HepG2 (cell line): Measurements from ENCODE around the gene TEKT5.
"Not testable (repeated sequence)": the region's sequence is repeated elsewhere in the genome, so short reads cannot be mapped to it uniquely, and the experiment has no call there.

Source experiments
- BRCA1 ChIP-seq: sonication (generic); formaldehyde crosslinking; IDR thresholded peaks from 2 replicates; pipeline ENCODE4 v1.4.0; 2020; ENCODE audit warnings: missing genetic modification reagents
- CENPT ChIP-seq: sonication (generic); formaldehyde crosslinking; IDR thresholded peaks from 2 replicates; pipeline ENCODE4 v1.8.0; 2022; ENCODE audit warnings: low read depth, mild to moderate bottlenecking, moderate library complexity, missing genetic modification reagents
- ONECUT2 ChIP-seq: sonication (generic); formaldehyde crosslinking; IDR thresholded peaks from 2 replicates; pipeline ENCODE4 v1.4.0; 2020; ENCODE audit warnings: missing genetic modification reagents
- ZMYM4 ChIP-seq: sonication (generic); formaldehyde crosslinking; IDR thresholded peaks from 2 replicates; pipeline ENCODE4 v1.8.1; 2023; ENCODE audit warnings: mild to moderate bottlenecking, missing genetic modification reagents
- ZNF274 ChIP-seq: sonication (generic); formaldehyde crosslinking; IDR thresholded peaks from 2 replicates; pipeline ENCODE4 v1.5.1; 2020; ENCODE audit warnings: mild to moderate bottlenecking, missing genetic modification reagents
- TF ChIP-seq, protein P1 (sequence below): fragments of 450-650 bp; IDR thresholded peaks from 2 replicates; pipeline ENCODE4 v1.6.1; 2016
- TF ChIP-seq, protein P2 (sequence below): sonication (generic); formaldehyde crosslinking; IDR thresholded peaks from 2 replicates; pipeline ENCODE4 v1.8.1; 2022; ENCODE audit warnings: mild to moderate bottlenecking, missing genetic modification reagents
- TF ChIP-seq, protein P3 (sequence below): sonication (generic); formaldehyde crosslinking; IDR thresholded peaks from one replicate; pipeline ENCODE4 v1.5.1; 2020; ENCODE audit warnings: mild to moderate bottlenecking, missing genetic modification reagents; ENCODE audit errors: not compliant biosample characterization
- TF ChIP-seq, protein P4 (sequence below): sonication (generic); formaldehyde crosslinking; IDR thresholded peaks from 2 replicates; pipeline ENCODE4 v1.5.0; 2020; ENCODE audit warnings: mild to moderate bottlenecking, missing genetic modification reagents, moderate library complexity

DNA sequence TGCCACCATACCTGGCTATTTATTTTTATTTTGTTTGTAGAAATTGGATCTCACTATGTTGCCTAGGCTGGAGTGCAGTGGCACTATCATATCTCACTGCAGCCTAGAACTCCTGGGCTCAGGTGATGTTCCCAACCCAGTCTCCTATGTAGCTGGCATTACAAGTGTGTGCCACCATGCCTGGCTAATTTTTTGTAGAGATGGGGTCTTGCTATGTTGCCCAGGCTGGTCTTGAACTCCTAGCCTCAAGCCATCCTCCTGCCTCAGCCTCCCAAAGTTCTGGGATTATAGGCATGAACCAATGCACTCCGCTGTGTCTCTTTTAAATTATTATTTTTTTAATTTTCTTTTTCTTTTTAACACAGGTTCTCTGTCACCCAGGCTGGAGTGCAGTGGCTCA is 45.6 kb downstream of the TEKT5 start:
- TF ChIP-seq, protein P1, sequence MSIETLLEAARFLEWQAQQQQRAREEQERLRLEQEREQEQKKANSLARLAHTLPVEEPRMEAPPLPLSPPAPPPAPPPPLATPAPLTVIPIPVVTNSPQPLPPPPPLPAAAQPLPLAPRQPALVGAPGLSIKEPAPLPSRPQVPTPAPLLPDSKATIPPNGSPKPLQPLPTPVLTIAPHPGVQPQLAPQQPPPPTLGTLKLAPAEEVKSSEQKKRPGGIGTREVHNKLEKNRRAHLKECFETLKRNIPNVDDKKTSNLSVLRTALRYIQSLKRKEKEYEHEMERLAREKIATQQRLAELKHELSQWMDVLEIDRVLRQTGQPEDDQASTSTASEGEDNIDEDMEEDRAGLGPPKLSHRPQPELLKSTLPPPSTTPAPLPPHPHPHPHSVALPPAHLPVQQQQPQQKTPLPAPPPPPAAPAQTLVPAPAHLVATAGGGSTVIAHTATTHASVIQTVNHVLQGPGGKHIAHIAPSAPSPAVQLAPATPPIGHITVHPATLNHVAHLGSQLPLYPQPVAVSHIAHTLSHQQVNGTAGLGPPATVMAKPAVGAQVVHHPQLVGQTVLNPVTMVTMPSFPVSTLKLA = not testable (repeated sequence)
- not testable (repeated sequence) for TF ChIP-seq BRCA1; CENPT (CRISPR knock-in tag); ZNF274 (CRISPR knock-in tag); ONECUT2 (CRISPR knock-in tag); ZMYM4 (CRISPR knock-in tag)
- TF ChIP-seq, protein P2, sequence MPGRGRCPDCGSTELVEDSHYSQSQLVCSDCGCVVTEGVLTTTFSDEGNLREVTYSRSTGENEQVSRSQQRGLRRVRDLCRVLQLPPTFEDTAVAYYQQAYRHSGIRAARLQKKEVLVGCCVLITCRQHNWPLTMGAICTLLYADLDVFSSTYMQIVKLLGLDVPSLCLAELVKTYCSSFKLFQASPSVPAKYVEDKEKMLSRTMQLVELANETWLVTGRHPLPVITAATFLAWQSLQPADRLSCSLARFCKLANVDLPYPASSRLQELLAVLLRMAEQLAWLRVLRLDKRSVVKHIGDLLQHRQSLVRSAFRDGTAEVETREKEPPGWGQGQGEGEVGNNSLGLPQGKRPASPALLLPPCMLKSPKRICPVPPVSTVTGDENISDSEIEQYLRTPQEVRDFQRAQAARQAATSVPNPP (CRISPR knock-in tag) = not testable (repeated sequence)
- TF ChIP-seq, protein P3, sequence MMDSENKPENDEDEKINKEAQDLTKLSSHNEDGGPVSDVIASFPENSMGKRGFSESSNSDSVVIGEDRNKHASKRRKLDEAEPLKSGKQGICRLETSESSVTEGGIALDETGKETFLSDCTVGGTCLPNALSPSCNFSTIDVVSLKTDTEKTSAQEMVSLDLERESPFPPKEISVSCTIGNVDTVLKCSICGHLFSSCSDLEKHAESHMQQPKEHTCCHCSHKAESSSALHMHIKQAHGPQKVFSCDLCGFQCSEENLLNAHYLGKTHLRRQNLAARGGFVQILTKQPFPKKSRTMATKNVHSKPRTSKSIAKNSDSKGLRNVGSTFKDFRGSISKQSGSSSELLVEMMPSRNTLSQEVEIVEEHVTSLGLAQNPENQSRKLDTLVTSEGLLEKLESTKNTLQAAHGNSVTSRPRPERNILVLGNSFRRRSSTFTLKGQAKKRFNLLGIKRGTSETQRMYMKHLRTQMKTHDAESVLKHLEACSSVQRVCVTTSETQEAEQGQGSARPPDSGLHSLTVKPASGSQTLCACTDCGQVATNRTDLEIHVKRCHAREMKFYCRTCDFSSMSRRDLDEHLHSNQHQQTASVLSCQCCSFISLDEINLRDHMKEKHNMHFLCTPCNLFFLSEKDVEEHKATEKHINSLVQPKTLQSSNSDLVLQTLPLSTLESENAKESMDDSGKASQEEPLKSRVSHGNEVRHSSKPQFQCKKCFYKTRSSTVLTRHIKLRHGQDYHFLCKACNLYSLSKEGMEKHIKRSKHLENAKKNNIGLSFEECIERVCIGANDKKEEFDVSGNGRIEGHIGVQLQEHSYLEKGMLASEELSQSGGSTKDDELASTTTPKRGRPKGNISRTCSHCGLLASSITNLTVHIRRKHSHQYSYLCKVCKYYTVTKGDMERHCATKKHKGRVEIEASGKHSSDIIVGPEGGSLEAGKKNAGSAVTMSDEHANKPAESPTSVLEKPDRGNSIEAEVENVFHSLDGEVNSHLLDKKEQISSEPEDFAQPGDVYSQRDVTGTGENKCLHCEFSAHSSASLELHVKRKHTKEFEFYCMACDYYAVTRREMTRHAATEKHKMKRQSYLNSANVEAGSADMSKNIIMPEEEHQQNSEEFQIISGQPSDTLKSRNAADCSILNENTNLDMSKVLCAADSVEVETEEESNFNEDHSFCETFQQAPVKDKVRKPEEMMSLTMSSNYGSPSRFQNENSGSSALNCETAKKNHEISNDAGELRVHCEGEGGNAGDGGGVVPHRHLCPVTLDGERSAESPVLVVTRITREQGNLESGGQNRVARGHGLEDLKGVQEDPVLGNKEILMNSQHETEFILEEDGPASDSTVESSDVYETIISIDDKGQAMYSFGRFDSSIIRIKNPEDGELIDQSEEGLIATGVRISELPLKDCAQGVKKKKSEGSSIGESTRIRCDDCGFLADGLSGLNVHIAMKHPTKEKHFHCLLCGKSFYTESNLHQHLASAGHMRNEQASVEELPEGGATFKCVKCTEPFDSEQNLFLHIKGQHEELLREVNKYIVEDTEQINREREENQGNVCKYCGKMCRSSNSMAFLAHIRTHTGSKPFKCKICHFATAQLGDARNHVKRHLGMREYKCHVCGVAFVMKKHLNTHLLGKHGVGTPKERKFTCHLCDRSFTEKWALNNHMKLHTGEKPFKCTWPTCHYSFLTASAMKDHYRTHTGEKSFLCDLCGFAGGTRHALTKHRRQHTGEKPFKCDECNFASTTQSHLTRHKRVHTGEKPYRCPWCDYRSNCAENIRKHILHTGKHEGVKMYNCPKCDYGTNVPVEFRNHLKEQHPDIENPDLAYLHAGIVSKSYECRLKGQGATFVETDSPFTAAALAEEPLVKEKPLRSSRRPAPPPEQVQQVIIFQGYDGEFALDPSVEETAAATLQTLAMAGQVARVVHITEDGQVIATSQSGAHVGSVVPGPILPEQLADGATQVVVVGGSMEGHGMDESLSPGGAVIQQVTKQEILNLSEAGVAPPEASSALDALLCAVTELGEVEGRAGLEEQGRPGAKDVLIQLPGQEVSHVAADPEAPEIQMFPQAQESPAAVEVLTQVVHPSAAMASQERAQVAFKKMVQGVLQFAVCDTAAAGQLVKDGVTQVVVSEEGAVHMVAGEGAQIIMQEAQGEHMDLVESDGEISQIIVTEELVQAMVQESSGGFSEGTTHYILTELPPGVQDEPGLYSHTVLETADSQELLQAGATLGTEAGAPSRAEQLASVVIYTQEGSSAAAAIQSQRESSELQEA (CRISPR knock-in tag) = not testable (repeated sequence)
- TF ChIP-seq, protein P4, sequence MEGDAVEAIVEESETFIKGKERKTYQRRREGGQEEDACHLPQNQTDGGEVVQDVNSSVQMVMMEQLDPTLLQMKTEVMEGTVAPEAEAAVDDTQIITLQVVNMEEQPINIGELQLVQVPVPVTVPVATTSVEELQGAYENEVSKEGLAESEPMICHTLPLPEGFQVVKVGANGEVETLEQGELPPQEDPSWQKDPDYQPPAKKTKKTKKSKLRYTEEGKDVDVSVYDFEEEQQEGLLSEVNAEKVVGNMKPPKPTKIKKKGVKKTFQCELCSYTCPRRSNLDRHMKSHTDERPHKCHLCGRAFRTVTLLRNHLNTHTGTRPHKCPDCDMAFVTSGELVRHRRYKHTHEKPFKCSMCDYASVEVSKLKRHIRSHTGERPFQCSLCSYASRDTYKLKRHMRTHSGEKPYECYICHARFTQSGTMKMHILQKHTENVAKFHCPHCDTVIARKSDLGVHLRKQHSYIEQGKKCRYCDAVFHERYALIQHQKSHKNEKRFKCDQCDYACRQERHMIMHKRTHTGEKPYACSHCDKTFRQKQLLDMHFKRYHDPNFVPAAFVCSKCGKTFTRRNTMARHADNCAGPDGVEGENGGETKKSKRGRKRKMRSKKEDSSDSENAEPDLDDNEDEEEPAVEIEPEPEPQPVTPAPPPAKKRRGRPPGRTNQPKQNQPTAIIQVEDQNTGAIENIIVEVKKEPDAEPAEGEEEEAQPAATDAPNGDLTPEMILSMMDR = not testable (repeated sequence)
